ENCODE results near the gene ADGRA1. TPM values are rescaled to one million over a fixed set of nuclear protein-coding genes. Genes with fewer than 3 reads are reported as not detected.
"Not testable (repeated sequence)": the region's sequence is repeated elsewhere in the genome, so short reads cannot be mapped to it uniquely, and the experiment has no call there.

The ADGRA1 gene
- total RNA-seq, 2 donors from 2014 or later = not detected

DNA sequence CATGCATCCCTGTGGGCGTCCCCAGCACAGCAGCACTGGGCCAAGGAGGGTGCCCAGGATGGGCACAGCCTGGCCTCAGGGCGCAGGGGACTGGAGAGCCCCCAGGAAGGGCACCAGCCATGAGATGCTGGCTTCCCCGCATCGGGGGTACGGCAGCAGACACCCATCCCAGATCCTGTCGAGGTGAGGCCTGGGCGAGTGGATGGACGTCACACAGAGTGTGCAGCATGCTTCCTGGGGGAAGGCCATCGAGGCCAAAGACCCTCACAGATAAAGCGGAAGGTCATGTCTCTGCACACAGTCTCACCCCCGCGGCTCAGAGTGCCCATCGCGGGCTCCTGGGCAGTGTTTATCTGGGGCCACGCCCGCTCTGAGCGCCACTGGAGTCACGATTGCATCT, 18.8 kb downstream of the ADGRA1 start:
- H3K4me3 Mint-ChIP-seq = no peak overlapping the region
- peaks cover 11% of the 10 kb centered on the region for H3K27me3 Mint-ChIP-seq (ENCODE audit: low read depth)
- peaks cover 7% of the 10 kb centered on the region in 2 donors for H3K36me3 Mint-ChIP-seq (ENCODE audit: insufficient read depth in 2 of 2)
- no peaks in the 10 kb centered on the region for H3K4me1 Mint-ChIP-seq (ENCODE audit: low read depth)
- DNase-seq = no peak
- no peak for ATAC-seq (replicated peaks in 1 of 2)
- peaks cover 8 to 12% of the 10 kb centered on the region in 2 donors for H3K9me3 Mint-ChIP-seq
- no peak overlapping the region for H3K27ac Mint-ChIP-seq

DNA sequence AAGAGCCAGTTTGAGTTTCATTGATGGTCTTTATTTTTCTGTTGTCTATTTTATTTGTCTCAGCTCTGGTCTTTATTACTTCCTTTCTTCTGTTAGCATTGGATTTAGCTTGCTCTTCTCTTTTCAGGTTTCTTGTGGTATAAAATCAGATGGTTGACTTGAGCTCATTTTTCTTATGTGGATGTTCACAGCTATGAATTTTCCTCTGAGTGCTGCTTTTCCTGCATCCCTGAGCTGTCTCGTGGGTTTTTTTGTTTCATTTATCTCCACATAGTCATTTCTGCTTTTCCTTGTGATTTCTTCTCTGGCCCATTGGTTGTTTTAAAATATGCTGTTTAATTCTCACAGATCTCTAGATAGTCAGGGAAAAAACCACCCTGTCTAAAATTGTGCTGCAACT, 19.7 kb downstream of the ADGRA1 start:
- no peaks in the 10 kb centered on the region for H3K4me1 Mint-ChIP-seq (ENCODE audit: low read depth)
- peaks cover 6% of the 10 kb centered on the region for H3K27me3 Mint-ChIP-seq (ENCODE audit: low read depth)
- DNase-seq = no peak
- H3K4me3 Mint-ChIP-seq = no peak overlapping the region
- no peak overlapping the region for H3K27ac Mint-ChIP-seq
- H3K36me3 Mint-ChIP-seq (ENCODE audit: insufficient read depth in 2 of 2) = peaks cover 7% of the 10 kb centered on the region in 2 donors
- no peak for ATAC-seq (replicated peaks in 1 of 2)
- H3K9me3 Mint-ChIP-seq = peaks cover 8 to 12% of the 10 kb centered on the region in 2 donors

DNA sequence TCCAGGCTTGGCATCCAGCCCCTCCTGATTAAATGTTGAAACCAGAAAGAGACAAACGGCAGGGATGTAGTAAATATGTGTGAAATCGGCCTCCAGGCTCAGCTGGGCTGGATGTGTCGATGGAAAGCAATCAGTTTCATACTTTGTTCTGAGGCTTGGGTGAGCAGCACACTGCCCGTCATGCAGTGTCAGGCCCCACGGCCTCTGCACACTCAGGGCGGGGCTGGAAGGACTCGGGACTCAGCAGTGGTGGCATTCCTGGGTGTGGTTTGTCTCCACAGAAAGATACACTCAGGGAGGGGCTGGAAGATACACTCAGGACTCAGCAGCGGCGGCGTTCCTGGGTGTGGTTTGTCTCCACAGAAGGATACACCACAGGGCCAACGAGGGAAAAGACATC, 22.0 kb downstream of the ADGRA1 start:
- H3K27me3 Mint-ChIP-seq (ENCODE audit: low read depth) = peaks cover 6% of the 10 kb centered on the region
- no peaks in the 10 kb centered on the region for H3K4me1 Mint-ChIP-seq (ENCODE audit: low read depth)
- H3K36me3 Mint-ChIP-seq (ENCODE audit: insufficient read depth in 2 of 2) = peaks cover 7% of the 10 kb centered on the region in 2 donors
- no peak for ATAC-seq (replicated peaks in 1 of 2)
- H3K27ac Mint-ChIP-seq = no peak overlapping the region
- H3K4me3 Mint-ChIP-seq = no peak overlapping the region
- peaks cover 8 to 12% of the 10 kb centered on the region in 2 donors for H3K9me3 Mint-ChIP-seq
- no peak for DNase-seq

DNA sequence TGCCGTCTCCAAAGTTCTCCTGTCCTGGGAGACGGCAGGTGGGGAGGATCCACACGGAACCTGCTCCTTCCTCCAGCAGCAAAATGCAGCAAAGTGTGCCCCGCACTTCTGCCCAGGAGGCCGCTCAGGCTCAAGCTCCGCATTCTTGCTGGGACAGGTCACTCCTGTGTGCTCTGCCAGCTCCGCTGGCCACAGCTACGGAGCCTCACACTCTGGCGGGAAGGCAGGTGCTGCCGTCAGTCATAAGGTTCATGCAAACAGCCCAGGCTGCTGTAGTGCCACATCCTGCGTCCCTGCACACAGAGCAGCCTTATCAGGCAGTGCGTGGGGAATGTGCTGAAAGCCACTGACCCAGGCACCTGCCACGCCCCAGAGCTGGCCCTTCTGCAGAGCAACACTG, 22.4 kb downstream of the ADGRA1 start:
- ATAC-seq (replicated peaks in 1 of 2) = no peak
- DNase-seq = no peak
- H3K9me3 Mint-ChIP-seq = peaks cover 8 to 12% of the 10 kb centered on the region in 2 donors
- H3K27me3 Mint-ChIP-seq (ENCODE audit: low read depth) = peaks cover 2% of the 10 kb centered on the region
- H3K36me3 Mint-ChIP-seq (ENCODE audit: insufficient read depth in 2 of 2) = peaks cover 7% of the 10 kb centered on the region in 2 donors
- no peaks in the 10 kb centered on the region for H3K4me1 Mint-ChIP-seq (ENCODE audit: low read depth)
- H3K4me3 Mint-ChIP-seq = no peak overlapping the region
- no peak overlapping the region for H3K27ac Mint-ChIP-seq

DNA sequence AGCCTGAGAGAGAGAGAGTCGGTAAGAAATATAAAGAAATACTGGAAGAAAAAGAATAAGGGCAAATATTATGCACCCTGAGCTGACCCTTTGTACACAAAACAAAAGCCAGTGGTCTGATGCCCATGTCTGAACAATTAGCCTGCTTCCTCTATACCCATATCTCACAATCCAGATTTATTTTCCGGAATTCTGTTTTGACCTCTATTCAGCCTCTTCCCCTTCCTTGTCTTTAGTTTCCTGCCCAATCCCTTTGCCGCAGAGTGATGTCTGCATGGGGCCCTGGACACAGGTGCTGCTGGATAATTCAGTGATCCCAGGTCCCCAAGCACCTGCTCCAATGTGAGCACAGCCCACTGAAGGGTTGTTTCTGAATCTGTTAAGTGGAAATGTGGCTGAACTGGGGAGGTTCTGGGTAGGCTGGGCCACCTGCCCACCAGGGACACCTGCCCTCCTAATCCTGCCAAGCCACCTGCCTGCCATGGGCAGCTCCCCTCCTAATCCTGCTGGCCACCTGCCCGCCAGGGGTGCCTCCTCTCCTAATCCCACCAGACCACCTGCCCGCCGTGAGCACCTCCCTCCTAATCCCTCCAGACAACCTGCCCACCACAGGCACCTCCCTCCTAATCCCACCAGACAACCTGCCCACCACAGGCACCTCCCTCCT, 23.0 kb downstream of the ADGRA1 start:
- Mint-ChIP-seq H3K36me3 (ENCODE audit: insufficient read depth in 2 of 2) (peaks cover 7% of the 10 kb centered on the region in 2 donors), H3K27me3 (ENCODE audit: low read depth) (no peaks in the 10 kb centered on the region), H3K4me3 (no peak overlapping the region), H3K9me3 (peaks cover 8 to 12% of the 10 kb centered on the region in 2 donors), H3K4me1 (ENCODE audit: low read depth) (no peaks in the 10 kb centered on the region), H3K27ac (no peak overlapping the region)
- ATAC-seq (replicated peaks in 1 of 2) (no peak), DNase-seq (no peak)

DNA sequence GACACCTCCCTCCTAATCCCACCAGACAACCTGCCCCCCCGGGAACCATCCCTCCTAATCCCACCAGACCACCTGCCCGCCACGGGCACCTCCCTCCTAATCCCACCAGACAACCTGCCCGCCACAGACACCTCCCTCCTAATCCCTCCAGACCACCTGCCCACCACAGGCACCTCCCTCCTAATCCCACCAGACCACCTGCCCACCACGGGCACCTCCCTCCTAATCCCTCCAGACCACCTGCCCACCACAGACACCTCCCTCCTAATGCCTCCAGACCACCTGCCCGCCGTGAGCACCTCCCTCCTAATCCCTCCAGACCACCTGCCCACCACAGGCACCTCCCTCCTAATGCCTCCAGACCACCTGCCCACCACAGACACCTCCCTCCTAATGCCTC, 23.9 kb downstream of the ADGRA1 start:
- not testable (repeated sequence) for ATAC-seq (replicated peaks in 1 of 2)

DNA sequence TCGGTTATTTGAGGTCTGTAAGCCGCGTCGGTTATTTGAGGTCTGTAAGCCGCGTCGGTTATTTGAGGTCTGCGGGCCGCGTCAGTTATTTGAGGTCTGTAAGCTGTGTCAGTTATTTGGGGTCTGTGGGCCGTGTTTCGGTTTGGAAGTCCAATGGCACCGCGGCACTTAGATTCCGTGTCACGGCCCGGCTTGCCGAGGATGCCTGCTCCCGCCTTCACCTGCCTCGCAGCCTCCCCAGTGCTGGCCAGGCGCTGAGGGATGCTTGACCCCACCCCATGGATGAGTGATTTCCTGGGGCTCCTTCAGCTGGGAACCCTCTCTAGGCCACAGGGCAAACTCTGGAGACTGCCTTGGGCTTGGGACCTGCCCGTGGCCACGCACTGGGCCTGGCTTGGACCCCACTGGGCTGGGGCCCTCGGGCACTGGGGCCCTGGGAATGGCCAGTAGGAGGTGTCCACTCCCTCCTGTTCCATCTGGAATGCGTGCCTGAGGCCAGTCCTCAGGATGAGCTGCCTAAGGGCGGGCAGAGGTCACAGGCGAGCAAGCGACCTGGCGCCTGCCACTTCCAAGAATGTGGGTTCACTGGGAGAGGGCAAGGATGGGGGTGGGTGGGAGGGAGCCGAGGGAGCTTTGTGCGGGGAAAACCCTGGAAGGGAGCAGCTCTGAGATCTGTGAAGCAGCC, 25.6 kb downstream of the ADGRA1 start:
- Mint-ChIP-seq H3K36me3 (ENCODE audit: insufficient read depth in 2 of 2) (peaks cover 2 to 5% of the 10 kb centered on the region in 2 donors), H3K9me3 (peaks cover 3 to 5% of the 10 kb centered on the region in 2 donors), H3K4me1 (ENCODE audit: low read depth) (no peaks in the 10 kb centered on the region), H3K4me3 (no peak overlapping the region), H3K27ac (no peak overlapping the region), H3K27me3 (ENCODE audit: low read depth) (no peaks in the 10 kb centered on the region)
- DNase-seq = no peak
- no peak for ATAC-seq (replicated peaks in 1 of 2)

More for the DNA sequence above, 23.9 kb downstream of the ADGRA1 start:
- H3K4me3 Mint-ChIP-seq; DNase-seq; H3K4me1 Mint-ChIP-seq (ENCODE audit: low read depth); H3K27me3 Mint-ChIP-seq (ENCODE audit: low read depth); H3K36me3 Mint-ChIP-seq (ENCODE audit: insufficient read depth in 2 of 2); H3K27ac Mint-ChIP-seq: not testable (repeated sequence)
- H3K9me3 Mint-ChIP-seq = peaks cover 8 to 12% of the 10 kb centered on the region in 2 donors

DNA sequence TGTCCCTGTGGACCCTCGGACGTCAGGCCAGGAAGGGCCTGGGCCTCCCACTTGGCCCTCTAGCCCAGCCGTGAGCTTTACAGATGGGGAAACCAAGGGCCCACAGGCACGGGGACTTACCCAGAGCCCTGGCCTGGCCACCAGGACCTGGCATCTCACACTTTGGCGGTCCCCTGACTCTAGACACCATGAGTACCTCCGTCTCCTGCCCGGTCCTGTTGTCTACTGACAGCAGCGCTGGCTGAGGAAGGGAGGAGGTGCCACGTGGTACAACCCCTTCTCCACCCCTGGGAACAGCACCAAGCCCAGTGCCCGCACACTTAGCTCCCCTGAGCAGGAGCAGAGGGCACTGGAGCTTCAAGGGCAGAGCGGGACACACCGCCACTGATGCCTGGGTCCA, 26.1 kb downstream of the ADGRA1 start:
- H3K4me3 Mint-ChIP-seq = no peak overlapping the region
- H3K27me3 Mint-ChIP-seq (ENCODE audit: low read depth) = no peaks in the 10 kb centered on the region
- H3K27ac Mint-ChIP-seq = no peak overlapping the region
- no peak for ATAC-seq (replicated peaks in 1 of 2)
- H3K36me3 Mint-ChIP-seq (ENCODE audit: insufficient read depth in 2 of 2) = peaks cover 0 to 8% of the 10 kb centered on the region in 2 donors
- no peak for DNase-seq
- peaks cover 4 to 6% of the 10 kb centered on the region in 2 donors for H3K9me3 Mint-ChIP-seq
- no peaks in the 10 kb centered on the region for H3K4me1 Mint-ChIP-seq (ENCODE audit: low read depth)

DNA sequence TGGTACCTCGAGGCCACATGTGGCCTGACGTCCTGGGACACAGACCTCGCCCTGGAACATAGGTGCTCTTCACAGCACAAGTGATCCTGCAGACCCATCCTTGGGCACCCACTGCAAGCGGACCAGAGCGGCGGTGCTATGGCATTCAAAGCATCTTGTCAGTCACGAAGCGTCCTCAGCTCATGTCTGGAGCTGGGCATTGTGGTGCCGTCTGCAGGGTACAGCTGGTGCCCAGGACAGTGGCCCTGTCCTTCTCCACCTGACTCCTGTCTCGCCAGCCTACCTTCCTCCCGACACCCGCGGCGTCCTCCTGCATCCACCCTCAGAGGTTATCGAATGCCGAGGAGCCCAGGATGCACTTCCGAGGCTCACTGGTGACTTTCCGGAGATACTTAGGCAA, 26.5 kb downstream of the ADGRA1 start:
- peaks cover 4 to 6% of the 10 kb centered on the region in 2 donors for H3K9me3 Mint-ChIP-seq
- no peaks in the 10 kb centered on the region for H3K4me1 Mint-ChIP-seq (ENCODE audit: low read depth)
- no peak overlapping the region for H3K4me3 Mint-ChIP-seq
- DNase-seq (no peak), ATAC-seq (replicated peaks in 1 of 2) (no peak)
- H3K27me3 Mint-ChIP-seq (ENCODE audit: low read depth) = no peaks in the 10 kb centered on the region
- H3K36me3 Mint-ChIP-seq (ENCODE audit: insufficient read depth in 2 of 2) = peaks cover 0 to 9% of the 10 kb centered on the region in 2 donors
- H3K27ac Mint-ChIP-seq = no peak overlapping the region

DNA sequence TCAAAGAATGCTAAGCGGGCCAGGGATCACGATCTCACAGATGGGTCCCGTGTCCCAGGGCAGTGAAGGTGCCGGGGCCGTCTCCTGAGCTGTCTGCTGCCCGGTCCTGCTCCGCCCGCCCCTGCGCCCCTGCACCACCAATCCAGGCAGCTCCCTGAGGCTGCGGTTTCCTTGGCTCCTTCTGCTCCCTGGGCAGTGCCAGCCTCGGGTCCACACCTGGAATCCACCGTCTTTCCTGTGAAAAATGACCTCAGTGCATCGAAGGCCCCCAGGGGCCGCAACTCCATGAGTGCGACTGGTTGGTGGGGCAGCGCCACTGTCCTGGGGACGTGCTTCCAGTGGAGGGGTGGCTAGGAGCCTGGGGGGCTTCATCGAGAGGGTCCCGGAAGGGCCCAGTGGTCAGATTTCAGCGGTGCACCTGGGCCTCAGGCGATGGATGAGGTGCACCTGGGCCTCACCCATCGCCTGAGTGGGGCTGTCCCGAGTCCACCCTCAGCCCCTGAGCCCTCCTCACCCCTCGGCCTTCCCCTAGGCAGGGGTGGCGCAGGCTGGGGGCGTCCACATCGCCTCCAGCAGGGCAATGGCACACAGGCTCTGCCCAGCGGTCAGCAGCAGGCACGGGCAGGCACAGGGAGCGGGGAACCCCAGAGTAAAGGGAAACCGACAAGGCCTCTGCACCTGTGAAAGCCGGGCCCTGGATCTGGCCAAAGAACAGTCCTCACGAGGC, 27.2 kb downstream of the ADGRA1 start:
- Mint-ChIP-seq H3K4me1 (ENCODE audit: low read depth) (no peaks in the 10 kb centered on the region), H3K36me3 (ENCODE audit: insufficient read depth in 2 of 2) (peaks cover 2 to 7% of the 10 kb centered on the region in 2 donors), H3K4me3 (no peak overlapping the region), H3K27me3 (ENCODE audit: low read depth) (no peaks in the 10 kb centered on the region), H3K9me3 (peaks cover 4% of the 10 kb centered on the region in 2 donors), H3K27ac (no peak overlapping the region)
- ATAC-seq (replicated peaks in 1 of 2) (no peak), DNase-seq (no peak)

DNA sequence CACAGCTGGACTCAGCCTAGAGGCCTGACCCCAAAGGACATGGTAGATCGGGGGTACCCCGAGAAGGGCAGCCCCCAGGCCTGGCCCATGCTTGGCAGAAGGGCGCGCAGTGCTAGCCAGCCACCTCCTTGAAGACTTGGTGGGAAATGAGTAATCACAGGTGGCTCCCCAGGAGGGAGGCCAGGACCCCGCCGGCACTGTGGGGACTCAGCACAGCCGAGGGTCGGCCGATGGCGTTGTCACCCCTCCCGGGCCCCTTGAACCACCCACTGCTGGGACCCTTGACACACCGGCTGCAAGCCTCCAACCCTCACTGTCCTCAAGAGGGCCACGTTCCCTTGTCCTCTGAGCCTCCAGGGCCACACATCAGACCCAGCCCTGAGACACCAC, 27.7 kb downstream of the ADGRA1 start:
- Mint-ChIP-seq H3K27me3 (ENCODE audit: low read depth) (no peaks in the 10 kb centered on the region), H3K27ac (no peak overlapping the region)
- no peak for DNase-seq

DNA sequence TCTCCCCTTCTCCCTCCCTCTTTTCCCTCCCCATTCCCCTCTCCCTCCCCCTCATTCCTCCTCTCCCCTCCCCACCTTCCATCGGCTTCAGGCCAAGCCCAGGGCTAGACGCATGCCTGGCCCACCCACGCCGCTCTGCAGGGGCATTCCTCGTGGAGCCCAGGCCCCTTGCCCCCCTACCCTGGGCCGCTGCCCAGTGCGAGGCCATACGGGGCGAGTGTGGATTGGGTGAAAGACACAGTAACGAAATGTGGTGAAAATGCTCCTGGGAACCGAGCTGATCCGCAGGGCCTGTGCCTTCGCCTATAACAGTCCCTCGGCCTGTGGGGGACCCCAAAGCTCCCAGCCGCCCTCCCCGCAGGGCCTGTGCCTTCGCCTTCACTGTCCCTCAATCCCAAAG, 28.3 kb downstream of the ADGRA1 start:
- Mint-ChIP-seq H3K36me3 (ENCODE audit: insufficient read depth in 2 of 2) (peaks cover 2 to 7% of the 10 kb centered on the region in 2 donors), H3K4me1 (ENCODE audit: low read depth) (no peaks in the 10 kb centered on the region), H3K27me3 (ENCODE audit: low read depth) (no peaks in the 10 kb centered on the region), H3K4me3 (no peak overlapping the region), H3K27ac (no peak overlapping the region), H3K9me3 (peaks cover 4% of the 10 kb centered on the region in 2 donors)
- DNase-seq (no peak), ATAC-seq (replicated peaks in 1 of 2) (no peak)

More for the DNA sequence above, 27.7 kb downstream of the ADGRA1 start:
- Mint-ChIP-seq H3K4me3 (no peak overlapping the region), H3K9me3 (peaks cover 4% of the 10 kb centered on the region in 2 donors), H3K4me1 (ENCODE audit: low read depth) (no peaks in the 10 kb centered on the region), H3K36me3 (ENCODE audit: insufficient read depth in 2 of 2) (peaks cover 2 to 7% of the 10 kb centered on the region in 2 donors)
- ATAC-seq (replicated peaks in 1 of 2) = no peak

DNA sequence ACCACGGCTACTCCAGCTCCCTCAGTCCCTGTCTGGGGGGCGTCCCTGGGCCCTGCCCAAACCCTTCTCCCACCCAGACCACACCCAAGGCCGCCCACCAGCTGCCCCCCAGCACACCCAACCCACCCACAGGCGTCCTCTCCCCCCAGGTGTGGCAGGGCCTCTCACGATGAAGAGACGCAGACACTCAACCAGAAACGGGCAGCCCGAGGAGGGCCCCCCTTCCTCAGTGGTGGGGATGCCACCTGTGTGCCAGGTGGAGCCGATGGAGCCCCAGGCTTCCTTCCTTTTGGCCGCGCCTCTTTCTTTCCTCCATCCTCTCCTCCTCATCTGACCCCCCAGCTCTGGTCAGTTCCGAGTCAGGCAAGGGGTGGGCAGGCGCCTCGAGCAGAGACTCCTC, 28.7 kb downstream of the ADGRA1 start:
- Mint-ChIP-seq H3K27me3 (ENCODE audit: low read depth) (no peaks in the 10 kb centered on the region), H3K4me3 (no peak overlapping the region), H3K36me3 (ENCODE audit: insufficient read depth in 2 of 2) (peaks cover 2 to 7% of the 10 kb centered on the region in 2 donors), H3K9me3 (peaks cover 4% of the 10 kb centered on the region in 2 donors), H3K4me1 (ENCODE audit: low read depth) (no peaks in the 10 kb centered on the region), H3K27ac (no peak overlapping the region)
- no peak for DNase-seq
- ATAC-seq (replicated peaks in 1 of 2) = no peak

Data from activated T-cell treated with anti-CD3 and anti-CD28 coated beads, Interleukin-2, amount 50 U/mL, for 72 hours (primary cell).